ENCODE data around the gene CD82.

DNA sequence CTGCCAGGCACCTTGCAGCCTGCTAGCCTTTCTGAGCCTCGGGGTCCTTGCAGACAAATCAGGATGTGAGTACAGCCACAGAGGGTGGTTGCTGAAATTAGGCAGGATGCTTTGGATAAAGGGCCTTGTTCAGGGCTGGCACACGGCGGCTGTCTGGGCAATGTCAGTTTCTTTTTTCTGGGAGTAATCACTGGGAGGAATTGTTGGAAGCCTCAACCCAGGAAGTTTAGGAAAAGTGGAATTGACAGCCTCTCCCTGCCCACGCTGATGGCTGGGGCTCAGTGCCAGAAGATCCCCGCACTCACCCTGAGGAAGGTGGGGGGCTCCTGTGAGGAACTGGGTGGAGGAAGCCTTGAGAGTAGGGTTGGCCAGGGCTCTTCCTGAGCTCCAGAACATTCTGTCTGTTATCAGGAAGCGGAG, 37.4 kb downstream of the CD82 start:
- no peak for TF ChIP-seq EZH2phosphoT487 (conservative IDR thresholded peaks at IDR 0.05; ENCODE audit: low read length)
- TF ChIP-seq, protein P1, sequence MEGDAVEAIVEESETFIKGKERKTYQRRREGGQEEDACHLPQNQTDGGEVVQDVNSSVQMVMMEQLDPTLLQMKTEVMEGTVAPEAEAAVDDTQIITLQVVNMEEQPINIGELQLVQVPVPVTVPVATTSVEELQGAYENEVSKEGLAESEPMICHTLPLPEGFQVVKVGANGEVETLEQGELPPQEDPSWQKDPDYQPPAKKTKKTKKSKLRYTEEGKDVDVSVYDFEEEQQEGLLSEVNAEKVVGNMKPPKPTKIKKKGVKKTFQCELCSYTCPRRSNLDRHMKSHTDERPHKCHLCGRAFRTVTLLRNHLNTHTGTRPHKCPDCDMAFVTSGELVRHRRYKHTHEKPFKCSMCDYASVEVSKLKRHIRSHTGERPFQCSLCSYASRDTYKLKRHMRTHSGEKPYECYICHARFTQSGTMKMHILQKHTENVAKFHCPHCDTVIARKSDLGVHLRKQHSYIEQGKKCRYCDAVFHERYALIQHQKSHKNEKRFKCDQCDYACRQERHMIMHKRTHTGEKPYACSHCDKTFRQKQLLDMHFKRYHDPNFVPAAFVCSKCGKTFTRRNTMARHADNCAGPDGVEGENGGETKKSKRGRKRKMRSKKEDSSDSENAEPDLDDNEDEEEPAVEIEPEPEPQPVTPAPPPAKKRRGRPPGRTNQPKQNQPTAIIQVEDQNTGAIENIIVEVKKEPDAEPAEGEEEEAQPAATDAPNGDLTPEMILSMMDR (IDR thresholded peaks at IDR 0.05; ENCODE audit: insufficient read depth, low read length, poor library complexity, severe bottlenecking) = no peak

All from SU-DHL-6 (cell line).